ENCODE measurements around the gene VSIG2. TPM values are rescaled to one million over a fixed set of nuclear protein-coding genes. Genes with fewer than 3 reads are reported as not detected.

The VSIG2 gene
- total and polyA plus RNA-seq, 2 experiments from 2014 or later: 22.9 to 34.3 TPM

- no peak overlapping the region for H3K27ac ChIP-seq
- no peaks in the 10 kb centered on the region for H3K79me2 ChIP-seq
- H3K4me3 ChIP-seq: no peak overlapping the region
- H3K27me3 ChIP-seq: peaks cover 72% of the 10 kb centered on the region
- no peaks in the 10 kb centered on the region for H4K20me1 ChIP-seq (ENCODE audit: insufficient read depth, poor library complexity, severe bottlenecking)
- DNase-seq (ENCODE audit: low spot score): no peak
- no peak overlapping the region for H2AFZ ChIP-seq
- H3K4me2 ChIP-seq: peak overlapping the region; percentile 93
- TF ChIP-seq EZH2phosphoT487 (IDR thresholded peaks at IDR 0.05; ENCODE audit: low read depth, severe bottlenecking, unreplicated experiment): no peak
- TF ChIP-seq CTCF (IDR thresholded peaks at IDR 0.05; ENCODE audit: poor library complexity): no peak
- no peak for TF ChIP-seq EZH2 (IDR thresholded peaks at IDR 0.05; ENCODE audit: borderline replicate concordance)
- no peaks in the 10 kb centered on the region for H3K9me2 ChIP-seq (replicated peaks; ENCODE audit: insufficient read depth)
- no peaks in the 10 kb centered on the region for H3K36me3 ChIP-seq (replicated peaks; ENCODE audit: insufficient read depth, low read depth)
- H3K4me1 ChIP-seq (ENCODE audit: insufficient read depth): no peaks in the 10 kb centered on the region
- WGBS (ENCODE audit: low lambda C conversion rate, missing lambda C conversion rate): 71% methylated on average over 21 of the region's 21 CpGs
- no peaks in the 10 kb centered on the region for H3K9me3 ChIP-seq (ENCODE audit: low read depth)
Measured at GRCh38 chr11:124738713-124739478, 13.2 kb downstream of the VSIG2 start.

GRCh38 chr11:124737638-124738305 is 14.3 kb downstream of the VSIG2 start:
- TF ChIP-seq EZH2 (IDR thresholded peaks at IDR 0.05; ENCODE audit: borderline replicate concordance) (no peak), CTCF (IDR thresholded peaks at IDR 0.05; ENCODE audit: poor library complexity) (no peak), EZH2phosphoT487 (IDR thresholded peaks at IDR 0.05; ENCODE audit: low read depth, severe bottlenecking, unreplicated experiment) (no peak)
- Histone ChIP-seq H3K4me1 (ENCODE audit: insufficient read depth) (no peaks in the 10 kb centered on the region), H3K79me2 (no peaks in the 10 kb centered on the region), H3K36me3 (replicated peaks; ENCODE audit: insufficient read depth, low read depth) (no peaks in the 10 kb centered on the region), H4K20me1 (ENCODE audit: insufficient read depth, poor library complexity, severe bottlenecking) (no peaks in the 10 kb centered on the region), H3K9me2 (replicated peaks; ENCODE audit: insufficient read depth) (no peaks in the 10 kb centered on the region), H2AFZ (no peak overlapping the region), H3K4me3 (no peak overlapping the region), H3K27ac (no peak overlapping the region), H3K27me3 (peaks cover 60% of the 10 kb centered on the region), H3K9me3 (ENCODE audit: low read depth) (no peaks in the 10 kb centered on the region), H3K4me2 (no peak overlapping the region)
- WGBS (ENCODE audit: low lambda C conversion rate, missing lambda C conversion rate): 82% methylated on average over 7 of the region's 7 CpGs
- no peak for DNase-seq (ENCODE audit: low spot score)

- Histone ChIP-seq H3K79me2 (no peaks in the 10 kb centered on the region), H3K9me2 (replicated peaks; ENCODE audit: insufficient read depth) (no peaks in the 10 kb centered on the region), H3K4me3 (no peak overlapping the region), H3K27me3 (peaks cover 50% of the 10 kb centered on the region), H3K36me3 (replicated peaks; ENCODE audit: insufficient read depth, low read depth) (no peaks in the 10 kb centered on the region), H3K4me1 (ENCODE audit: insufficient read depth) (no peaks in the 10 kb centered on the region), H3K9me3 (ENCODE audit: low read depth) (no peaks in the 10 kb centered on the region), H2AFZ (no peak overlapping the region), H4K20me1 (ENCODE audit: insufficient read depth, poor library complexity, severe bottlenecking) (no peaks in the 10 kb centered on the region), H3K4me2 (no peak overlapping the region), H3K27ac (no peak overlapping the region)
- WGBS (ENCODE audit: low lambda C conversion rate, missing lambda C conversion rate): 70% methylated on average over 3 of the region's 3 CpGs
- no peak for DNase-seq (ENCODE audit: low spot score)
- no peak for TF ChIP-seq EZH2 (IDR thresholded peaks at IDR 0.05; ENCODE audit: borderline replicate concordance)
- no peak for TF ChIP-seq EZH2phosphoT487 (IDR thresholded peaks at IDR 0.05; ENCODE audit: low read depth, severe bottlenecking, unreplicated experiment)
Measured at GRCh38 chr11:124736736-124737135, 15.3 kb downstream of the VSIG2 start.

GRCh38 chr11:124732230-124732629 is 19.8 kb downstream of the VSIG2 start:
- no peaks in the 10 kb centered on the region for H4K20me1 ChIP-seq (ENCODE audit: insufficient read depth, poor library complexity, severe bottlenecking)
- H3K9me3 ChIP-seq (ENCODE audit: low read depth): no peaks in the 10 kb centered on the region
- H3K27me3 ChIP-seq: peaks cover 21% of the 10 kb centered on the region

More at GRCh38 chr11:124732230-124732629, 19.8 kb downstream of the VSIG2 start:
- Histone ChIP-seq H3K9me2 (replicated peaks; ENCODE audit: insufficient read depth) (no peaks in the 10 kb centered on the region), H3K27ac (no peak overlapping the region), H3K4me3 (no peak overlapping the region), H3K79me2 (no peaks in the 10 kb centered on the region), H3K36me3 (replicated peaks; ENCODE audit: insufficient read depth, low read depth) (no peaks in the 10 kb centered on the region), H3K4me1 (ENCODE audit: insufficient read depth) (no peaks in the 10 kb centered on the region), H2AFZ (no peak overlapping the region), H3K4me2 (no peak overlapping the region)
- TF ChIP-seq EZH2phosphoT487 (IDR thresholded peaks at IDR 0.05; ENCODE audit: low read depth, severe bottlenecking, unreplicated experiment) (no peak), CTCF (IDR thresholded peaks at IDR 0.05; ENCODE audit: poor library complexity) (no peak), EZH2 (IDR thresholded peaks at IDR 0.05; ENCODE audit: borderline replicate concordance) (no peak)
- DNase-seq (ENCODE audit: low spot score): no peak
- WGBS (ENCODE audit: low lambda C conversion rate, missing lambda C conversion rate): 84% methylated on average over 4 of the region's 4 CpGs

Measured in hepatocyte (in vitro differentiated cells).